ENCODE results near the gene DEPP1. TPM values are rescaled to one million over a fixed set of nuclear protein-coding genes. Genes with fewer than 3 reads are reported as not detected.

The DEPP1 gene
- total RNA-seq, 1 experiment from 2014 or later, result 1.6 TPM

DNA sequence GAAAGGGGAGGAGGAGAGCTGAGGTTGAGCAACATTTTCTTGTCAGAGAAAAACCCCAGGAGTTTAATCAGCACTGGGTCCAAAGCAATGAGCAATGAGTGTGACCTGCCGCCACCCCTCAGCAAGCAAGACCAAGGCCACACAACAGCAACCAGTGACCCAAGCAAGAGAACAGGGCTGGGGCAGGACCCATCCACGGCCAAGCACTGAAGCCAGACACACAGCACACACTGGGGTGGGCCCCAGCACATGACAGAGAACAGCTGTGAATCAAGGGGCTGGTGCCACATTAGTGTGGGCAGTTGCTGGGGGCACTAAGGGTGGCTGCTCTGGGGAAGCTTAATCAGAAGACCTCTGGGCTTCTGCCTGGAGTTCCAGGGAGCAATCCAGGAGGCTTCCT, 51.3 kb downstream of the DEPP1 start:
- ChIA-PET CTCF (no interaction called here), POLR2A (no interaction called here)
- TF ChIP-seq ZNF317 (CRISPR knock-in tag; IDR thresholded peaks at IDR 0.05; ENCODE audit: borderline replicate concordance, low read depth), result no peak
- no peak for TF ChIP-seq GABPB1 (CRISPR knock-in tag; IDR thresholded peaks at IDR 0.05)
- no peak for TF ChIP-seq RELA (CRISPR knock-in tag; IDR thresholded peaks at IDR 0.05; ENCODE audit: borderline replicate concordance)
- TF ChIP-seq MYBL2 (CRISPR knock-in tag; IDR thresholded peaks at IDR 0.05), result no peak
- TF ChIP-seq, protein P1, sequence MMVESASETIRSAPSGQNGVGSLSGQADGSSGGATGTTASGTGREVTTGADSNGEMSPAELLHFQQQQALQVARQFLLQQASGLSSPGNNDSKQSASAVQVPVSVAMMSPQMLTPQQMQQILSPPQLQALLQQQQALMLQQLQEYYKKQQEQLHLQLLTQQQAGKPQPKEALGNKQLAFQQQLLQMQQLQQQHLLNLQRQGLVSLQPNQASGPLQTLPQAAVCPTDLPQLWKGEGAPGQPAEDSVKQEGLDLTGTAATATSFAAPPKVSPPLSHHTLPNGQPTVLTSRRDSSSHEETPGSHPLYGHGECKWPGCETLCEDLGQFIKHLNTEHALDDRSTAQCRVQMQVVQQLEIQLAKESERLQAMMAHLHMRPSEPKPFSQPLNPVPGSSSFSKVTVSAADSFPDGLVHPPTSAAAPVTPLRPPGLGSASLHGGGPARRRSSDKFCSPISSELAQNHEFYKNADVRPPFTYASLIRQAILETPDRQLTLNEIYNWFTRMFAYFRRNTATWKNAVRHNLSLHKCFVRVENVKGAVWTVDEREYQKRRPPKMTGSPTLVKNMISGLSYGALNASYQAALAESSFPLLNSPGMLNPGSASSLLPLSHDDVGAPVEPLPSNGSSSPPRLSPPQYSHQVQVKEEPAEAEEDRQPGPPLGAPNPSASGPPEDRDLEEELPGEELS (CRISPR knock-in tag; IDR thresholded peaks at IDR 0.05), result no peak
- TF ChIP-seq PRRX2 (CRISPR knock-in tag; IDR thresholded peaks at IDR 0.05), result no peak
- no peak for TF ChIP-seq ZNF532 (CRISPR knock-in tag; IDR thresholded peaks at IDR 0.05; ENCODE audit: borderline replicate concordance)
- TF ChIP-seq ZBTB21 (CRISPR knock-in tag; IDR thresholded peaks at IDR 0.05; ENCODE audit: borderline replicate concordance), result no peak
- H3K4me3 Mint-ChIP-seq, result no peak overlapping the region
- no peaks in the 10 kb centered on the region for H3K36me3 Mint-ChIP-seq
- no peaks in the 10 kb centered on the region for H3K4me1 Mint-ChIP-seq
- DNase-seq (ENCODE audit: low spot score) (no peak), ATAC-seq (no peak)
- no peaks in the 10 kb centered on the region; the same call in 1 of the 2 replicates for H3K9me3 Mint-ChIP-seq
- peaks cover 10% of the 10 kb centered on the region for H3K27me3 Mint-ChIP-seq (ENCODE audit: low read depth)
- no peak overlapping the region for H3K27ac Mint-ChIP-seq

- ATAC-seq, result no peak
Measured at GRCh38 chr10:44926751-44927351, 51.8 kb downstream of the DEPP1 start.

More at GRCh38 chr10:44926751-44927351, 51.8 kb downstream of the DEPP1 start:
- Mint-ChIP-seq H3K36me3 (no peaks in the 10 kb centered on the region), H3K27ac (no peak overlapping the region), H3K4me1 (no peaks in the 10 kb centered on the region), H3K9me3 (no peaks in the 10 kb centered on the region; the same call in 1 of the 2 replicates), H3K27me3 (ENCODE audit: low read depth) (peaks cover 10% of the 10 kb centered on the region), H3K4me3 (no peak overlapping the region)
- CTCF ChIA-PET, result no interaction called here
- POLR2A ChIA-PET, result no interaction called here
- DNase-seq (ENCODE audit: low spot score), result no peak
- no peak for TF ChIP-seq ZNF263 (CRISPR knock-in tag; IDR thresholded peaks at IDR 0.05; ENCODE audit: low read depth)
- TF ChIP-seq FOXK1 (CRISPR knock-in tag; IDR thresholded peaks at IDR 0.05), result no peak
- TF ChIP-seq CTCF (IDR thresholded peaks at IDR 0.05), result no peak
- no peak for TF ChIP-seq TCF7 (CRISPR knock-in tag; IDR thresholded peaks at IDR 0.05; ENCODE audit: low read depth)
- TF ChIP-seq GTF2I (CRISPR knock-in tag; conservative IDR thresholded peaks at IDR 0.05), result no peak
- no peak for TF ChIP-seq NR2C2 (CRISPR knock-in tag; IDR thresholded peaks at IDR 0.05)
- no peak for TF ChIP-seq ZNF317 (CRISPR knock-in tag; IDR thresholded peaks at IDR 0.05; ENCODE audit: borderline replicate concordance, low read depth)
- no peak for TF ChIP-seq FOXJ3 (CRISPR knock-in tag; IDR thresholded peaks at IDR 0.05; ENCODE audit: borderline replicate concordance)
- no peak for TF ChIP-seq E2F1 (CRISPR knock-in tag; IDR thresholded peaks at IDR 0.05)
- no peak for TF ChIP-seq EMX1 (CRISPR knock-in tag; IDR thresholded peaks at IDR 0.05)
- no peak for TF ChIP-seq CBFB (CRISPR knock-in tag; IDR thresholded peaks at IDR 0.05; ENCODE audit: low read depth)
- no peak for TF ChIP-seq SMAD3 (CRISPR knock-in tag; IDR thresholded peaks at IDR 0.05; ENCODE audit: borderline replicate concordance)
- TF ChIP-seq ATF6 (CRISPR knock-in tag; IDR thresholded peaks at IDR 0.05), result no peak
